Measurements from ENCODE around the gene DAND5.

The DAND5 gene

GRCh38 chr19:13010038-13010991 lies 40.9 kb downstream of the DAND5 start:
- H3K27me3 ChIP-seq (ENCODE audit: control insufficient read depth in 1 of 2, insufficient read depth in 2 of 2, low read length in 2 of 2) = no peaks in the 10 kb centered on the region
- H3K9me3 ChIP-seq (ENCODE audit: low read length) = no peaks in the 10 kb centered on the region
- H3K9ac ChIP-seq (ENCODE audit: low read length) = no peak overlapping the region
- H3K4me3 ChIP-seq (ENCODE audit: low read depth in 1 of 2, low read length in 2 of 2) = peak overlapping the region; percentile 6 to 50
- H3K36me3 ChIP-seq (ENCODE audit: insufficient read depth, low read length) = peaks cover 8% of the 10 kb centered on the region
- H3K4me1 ChIP-seq (ENCODE audit: insufficient read depth, low read length) = peaks cover 90% of the 10 kb centered on the region
- H3K27ac ChIP-seq (ENCODE audit: low read depth, low read length) = peak overlapping the region; percentile 96

GRCh38 chr19:13010992-13011652 lies 41.7 kb downstream of the DAND5 start:
- Histone ChIP-seq H3K36me3 (ENCODE audit: insufficient read depth, low read length) (peaks cover 8% of the 10 kb centered on the region), H3K4me3 (ENCODE audit: low read depth in 1 of 2, low read length in 2 of 2) (peak overlapping the region in 1 of 2 donors; percentile 6), H3K9me3 (ENCODE audit: low read length) (no peaks in the 10 kb centered on the region), H3K4me1 (ENCODE audit: insufficient read depth, low read length) (peaks cover 90% of the 10 kb centered on the region), H3K27ac (ENCODE audit: low read depth, low read length) (peak overlapping the region; percentile 43), H3K9ac (ENCODE audit: low read length) (no peak overlapping the region), H3K27me3 (ENCODE audit: control insufficient read depth in 1 of 2, insufficient read depth in 2 of 2, low read length in 2 of 2) (no peaks in the 10 kb centered on the region)

GRCh38 chr19:13011653-13012389 lies 42.4 kb downstream of the DAND5 start:
- Histone ChIP-seq H3K4me1 (ENCODE audit: insufficient read depth, low read length) (peaks cover 89% of the 10 kb centered on the region), H3K9me3 (ENCODE audit: low read length) (no peaks in the 10 kb centered on the region), H3K27ac (ENCODE audit: low read depth, low read length) (peak overlapping the region; percentile 44), H3K36me3 (ENCODE audit: insufficient read depth, low read length) (peaks cover 8% of the 10 kb centered on the region), H3K4me3 (ENCODE audit: low read depth in 1 of 2, low read length in 2 of 2) (peak overlapping the region in 1 of 2 donors; percentile 8), H3K9ac (ENCODE audit: low read length) (no peak overlapping the region), H3K27me3 (ENCODE audit: control insufficient read depth in 1 of 2, insufficient read depth in 2 of 2, low read length in 2 of 2) (no peaks in the 10 kb centered on the region)

GRCh38 chr19:13012390-13012689 lies 43.0 kb downstream of the DAND5 start:
- peaks cover 8% of the 10 kb centered on the region for H3K36me3 ChIP-seq (ENCODE audit: insufficient read depth, low read length)
- peak overlapping the region in 1 of 2 donors; percentile 49 for H3K4me3 ChIP-seq (ENCODE audit: low read depth in 1 of 2, low read length in 2 of 2)
- H3K27me3 ChIP-seq (ENCODE audit: control insufficient read depth in 1 of 2, insufficient read depth in 2 of 2, low read length in 2 of 2) = no peaks in the 10 kb centered on the region
- no peaks in the 10 kb centered on the region for H3K9me3 ChIP-seq (ENCODE audit: low read length)
- peaks cover 88% of the 10 kb centered on the region for H3K4me1 ChIP-seq (ENCODE audit: insufficient read depth, low read length)
- H3K9ac ChIP-seq (ENCODE audit: low read length) = peak overlapping the region; percentile 14
- H3K27ac ChIP-seq (ENCODE audit: low read depth, low read length) = peak overlapping the region; percentile 85

GRCh38 chr19:13012690-13013608 lies 43.6 kb downstream of the DAND5 start:
- H3K27me3 ChIP-seq (ENCODE audit: control insufficient read depth in 1 of 2, insufficient read depth in 2 of 2, low read length in 2 of 2) = no peaks in the 10 kb centered on the region

GRCh38 chr19:13013649-13014048 lies 44.3 kb downstream of the DAND5 start:
- peak overlapping the region; percentile 39 for H3K9ac ChIP-seq (ENCODE audit: low read length)
- peaks cover 87% of the 10 kb centered on the region for H3K4me1 ChIP-seq (ENCODE audit: insufficient read depth, low read length)
- no peaks in the 10 kb centered on the region for H3K27me3 ChIP-seq (ENCODE audit: control insufficient read depth in 1 of 2, insufficient read depth in 2 of 2, low read length in 2 of 2)
- peaks cover 2% of the 10 kb centered on the region for H3K36me3 ChIP-seq (ENCODE audit: insufficient read depth, low read length)
- H3K4me3 ChIP-seq (ENCODE audit: low read depth in 1 of 2, low read length in 2 of 2) = peak overlapping the region in 1 of 2 donors; percentile 49
- no peaks in the 10 kb centered on the region for H3K9me3 ChIP-seq (ENCODE audit: low read length)
- peak overlapping the region; percentile 85 for H3K27ac ChIP-seq (ENCODE audit: low read depth, low read length)

More at GRCh38 chr19:13012690-13013608, 43.6 kb downstream of the DAND5 start:
- Histone ChIP-seq H3K4me1 (ENCODE audit: insufficient read depth, low read length) (peaks cover 90% of the 10 kb centered on the region), H3K36me3 (ENCODE audit: insufficient read depth, low read length) (peaks cover 8% of the 10 kb centered on the region), H3K9me3 (ENCODE audit: low read length) (no peaks in the 10 kb centered on the region), H3K9ac (ENCODE audit: low read length) (peak overlapping the region; percentile 14), H3K4me3 (ENCODE audit: low read depth in 1 of 2, low read length in 2 of 2) (peak overlapping the region; percentile 17 to 49), H3K27ac (ENCODE audit: low read depth, low read length) (peak overlapping the region; percentile 85)

- Histone ChIP-seq H3K9me3 (ENCODE audit: low read length) (no peaks in the 10 kb centered on the region), H3K4me1 (ENCODE audit: insufficient read depth, low read length) (peaks cover 87% of the 10 kb centered on the region), H3K9ac (ENCODE audit: low read length) (peak overlapping the region; percentile 39), H3K27me3 (ENCODE audit: control insufficient read depth in 1 of 2, insufficient read depth in 2 of 2, low read length in 2 of 2) (no peaks in the 10 kb centered on the region), H3K4me3 (ENCODE audit: low read depth in 1 of 2, low read length in 2 of 2) (peak overlapping the region in 1 of 2 donors; percentile 49), H3K27ac (ENCODE audit: low read depth, low read length) (peak overlapping the region; percentile 85), H3K36me3 (ENCODE audit: insufficient read depth, low read length) (no peaks in the 10 kb centered on the region)
Measured at GRCh38 chr19:13014101-13014920, 44.9 kb downstream of the DAND5 start.

GRCh38 chr19:13014921-13015280 lies 45.5 kb downstream of the DAND5 start:
- Histone ChIP-seq H3K4me3 (ENCODE audit: low read depth in 1 of 2, low read length in 2 of 2) (no peak overlapping the region), H3K36me3 (ENCODE audit: insufficient read depth, low read length) (no peaks in the 10 kb centered on the region), H3K27me3 (ENCODE audit: control insufficient read depth in 1 of 2, insufficient read depth in 2 of 2, low read length in 2 of 2) (no peaks in the 10 kb centered on the region), H3K9ac (ENCODE audit: low read length) (no peak overlapping the region), H3K27ac (ENCODE audit: low read depth, low read length) (peak overlapping the region; percentile 96), H3K9me3 (ENCODE audit: low read length) (no peaks in the 10 kb centered on the region), H3K4me1 (ENCODE audit: insufficient read depth, low read length) (peaks cover 87% of the 10 kb centered on the region)

GRCh38 chr19:13015361-13016223 lies 46.2 kb downstream of the DAND5 start:
- peaks cover 87% of the 10 kb centered on the region for H3K4me1 ChIP-seq (ENCODE audit: insufficient read depth, low read length)
- peak overlapping the region; percentile 45 for H3K9ac ChIP-seq (ENCODE audit: low read length)
- H3K4me3 ChIP-seq (ENCODE audit: low read depth in 1 of 2, low read length in 2 of 2) = peak overlapping the region in 1 of 2 donors; percentile 45
- no peaks in the 10 kb centered on the region for H3K36me3 ChIP-seq (ENCODE audit: insufficient read depth, low read length)
- H3K9me3 ChIP-seq (ENCODE audit: low read length) = no peaks in the 10 kb centered on the region
- peak overlapping the region; percentile 96 for H3K27ac ChIP-seq (ENCODE audit: low read depth, low read length)
- no peaks in the 10 kb centered on the region for H3K27me3 ChIP-seq (ENCODE audit: control insufficient read depth in 1 of 2, insufficient read depth in 2 of 2, low read length in 2 of 2)

All from muscle layer of colon (tissue), 2 donors.